ENCODE results near the gene TMEM141.

TMEM141 gene

GRCh38 chr9:136747161-136748060 lies 43.7 kb upstream of the TMEM141 start:
- Histone ChIP-seq H3K27me3 (ENCODE audit: insufficient read depth, low read length) (peaks cover 21% of the 10 kb centered on the region; the same call in 1 of the 2 replicates), H3F3A (ENCODE audit: insufficient read depth, low read length) (no peaks in the 10 kb centered on the region), H2AFZ (ENCODE audit: low read length) (no peak overlapping the region), H3K4me3 (ENCODE audit: low read depth, low read length, poor library complexity, severe bottlenecking) (no peak overlapping the region), H3K9ac (ENCODE audit: low read length) (no peak overlapping the region), H3K27ac (ENCODE audit: low read depth, low read length, poor library complexity, severe bottlenecking) (no peak overlapping the region), H3K9me2 (ENCODE audit: low read depth, low read length) (no peaks in the 10 kb centered on the region), H3K36me3 (ENCODE audit: insufficient read depth, low read length) (peaks cover 2% of the 10 kb centered on the region; the same call in 1 of the 2 replicates), H4K20me1 (ENCODE audit: insufficient read depth, low read length) (no peaks in the 10 kb centered on the region), H3K9me3 (ENCODE audit: low read length) (peaks cover 7% of the 10 kb centered on the region; the same call in 1 of the 2 replicates), H3K79me2 (ENCODE audit: insufficient read depth, low read length) (no peaks in the 10 kb centered on the region), H3K4me2 (ENCODE audit: low read length) (no peak overlapping the region), H3K4me1 (ENCODE audit: insufficient read depth, low read length, severe bottlenecking) (no peaks in the 10 kb centered on the region)
- TF ChIP-seq CTCF (IDR thresholded peaks at IDR 0.05; ENCODE audit: low read length), result no peak
- no peak for TF ChIP-seq EZH2 (IDR thresholded peaks at IDR 0.05; ENCODE audit: borderline replicate concordance, low read length)

GRCh38 chr9:136748201-136748600 lies 42.9 kb upstream of the TMEM141 start, which contains the start of gene LCN6:
TSS of gene LCN6 (minus strand) at chr9:136748525. CDS start at chr9:136748483, 42 bp downstream.
- H3K4me1 ChIP-seq (ENCODE audit: insufficient read depth, low read length, severe bottlenecking), result no peaks in the 10 kb centered on the region
- H3K4me2 ChIP-seq (ENCODE audit: low read length), result no peak within 1 kb of the TSS
- H3K9me3 ChIP-seq (ENCODE audit: low read length), result peaks cover 13% of the 10 kb centered on the region
- H3K4me3 ChIP-seq (ENCODE audit: low read depth, low read length, poor library complexity, severe bottlenecking), result no peak within 1 kb of the TSS
- no peaks in the 10 kb centered on the region for H3K79me2 ChIP-seq (ENCODE audit: insufficient read depth, low read length)
- H3K27me3 ChIP-seq (ENCODE audit: insufficient read depth, low read length), result peaks cover 25% of the 10 kb centered on the region; the same call in 1 of the 2 replicates
- H3K36me3 ChIP-seq (ENCODE audit: insufficient read depth, low read length), result peaks cover 2% of the 10 kb centered on the region; the same call in 1 of the 2 replicates
- no peaks in the 10 kb centered on the region for H3F3A ChIP-seq (ENCODE audit: insufficient read depth, low read length)
- H3K9ac ChIP-seq (ENCODE audit: low read length), result no peak within 1 kb of the TSS
- H2AFZ ChIP-seq (ENCODE audit: low read length), result no peak within 1 kb of the TSS
- no peaks in the 10 kb centered on the region for H3K9me2 ChIP-seq (ENCODE audit: low read depth, low read length)
- H4K20me1 ChIP-seq (ENCODE audit: insufficient read depth, low read length), result no peaks in the 10 kb centered on the region
- TF ChIP-seq CTCF (IDR thresholded peaks at IDR 0.05; ENCODE audit: low read length), result no peak
- TF ChIP-seq EZH2 (IDR thresholded peaks at IDR 0.05; ENCODE audit: borderline replicate concordance, low read length), result no peak
- H3K27ac ChIP-seq (ENCODE audit: low read depth, low read length, poor library complexity, severe bottlenecking), result no peak within 1 kb of the TSS

GRCh38 chr9:136748666-136749611 lies 42.2 kb upstream of the TMEM141 start:
- peaks cover 13% of the 10 kb centered on the region for H3K9me3 ChIP-seq (ENCODE audit: low read length)
- H3K27me3 ChIP-seq (ENCODE audit: insufficient read depth, low read length), result peaks cover 27% of the 10 kb centered on the region; the same call in 1 of the 2 replicates
- no peaks in the 10 kb centered on the region for H3K9me2 ChIP-seq (ENCODE audit: low read depth, low read length)
- no peaks in the 10 kb centered on the region for H3K79me2 ChIP-seq (ENCODE audit: insufficient read depth, low read length)
- H3K4me2 ChIP-seq (ENCODE audit: low read length), result no peak overlapping the region
- no peaks in the 10 kb centered on the region for H3F3A ChIP-seq (ENCODE audit: insufficient read depth, low read length)
- H2AFZ ChIP-seq (ENCODE audit: low read length), result no peak overlapping the region
- TF ChIP-seq CTCF (IDR thresholded peaks at IDR 0.05; ENCODE audit: low read length) (no peak), EZH2 (IDR thresholded peaks at IDR 0.05; ENCODE audit: borderline replicate concordance, low read length) (no peak)
- H3K9ac ChIP-seq (ENCODE audit: low read length), result no peak overlapping the region
- peaks cover 2% of the 10 kb centered on the region; the same call in 1 of the 2 replicates for H3K36me3 ChIP-seq (ENCODE audit: insufficient read depth, low read length)
- H3K4me1 ChIP-seq (ENCODE audit: insufficient read depth, low read length, severe bottlenecking), result no peaks in the 10 kb centered on the region
- no peak overlapping the region for H3K4me3 ChIP-seq (ENCODE audit: low read depth, low read length, poor library complexity, severe bottlenecking)
- H3K27ac ChIP-seq (ENCODE audit: low read depth, low read length, poor library complexity, severe bottlenecking), result no peak overlapping the region
- no peaks in the 10 kb centered on the region for H4K20me1 ChIP-seq (ENCODE audit: insufficient read depth, low read length)

All from OCI-LY1 (cell line).